ENCODE results near the gene FGF6.

DNA sequence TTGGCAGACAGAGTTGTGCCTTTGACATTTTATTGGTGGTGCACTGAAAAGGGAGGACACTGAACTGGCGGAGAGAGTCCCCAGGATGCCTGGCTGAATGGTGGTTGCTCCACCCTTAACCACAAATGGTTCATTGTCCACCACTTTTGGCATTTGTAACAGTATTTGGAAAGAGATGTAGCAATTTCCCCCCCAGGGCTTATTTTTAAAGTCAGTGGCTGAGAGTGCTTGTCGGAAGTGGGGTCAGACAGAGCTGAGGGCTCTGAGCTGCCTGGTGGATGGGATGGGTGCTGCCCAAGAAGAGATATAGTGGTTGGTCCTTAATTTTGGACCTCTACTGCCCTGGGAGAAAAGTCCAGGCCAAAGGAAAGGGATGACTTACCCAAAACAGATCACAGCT, 31.5 kb upstream of the FGF6 start:
- TF ChIP-seq, protein P1, sequence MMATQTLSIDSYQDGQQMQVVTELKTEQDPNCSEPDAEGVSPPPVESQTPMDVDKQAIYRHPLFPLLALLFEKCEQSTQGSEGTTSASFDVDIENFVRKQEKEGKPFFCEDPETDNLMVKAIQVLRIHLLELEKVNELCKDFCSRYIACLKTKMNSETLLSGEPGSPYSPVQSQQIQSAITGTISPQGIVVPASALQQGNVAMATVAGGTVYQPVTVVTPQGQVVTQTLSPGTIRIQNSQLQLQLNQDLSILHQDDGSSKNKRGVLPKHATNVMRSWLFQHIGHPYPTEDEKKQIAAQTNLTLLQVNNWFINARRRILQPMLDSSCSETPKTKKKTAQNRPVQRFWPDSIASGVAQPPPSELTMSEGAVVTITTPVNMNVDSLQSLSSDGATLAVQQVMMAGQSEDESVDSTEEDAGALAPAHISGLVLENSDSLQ (IDR thresholded peaks at IDR 0.05) = no peak
- TF ChIP-seq HDGF (IDR thresholded peaks at IDR 0.05; ENCODE audit: borderline replicate concordance) (no peak), SUZ12 (IDR thresholded peaks at IDR 0.05) (no peak), FOXM1 (IDR thresholded peaks at IDR 0.05; ENCODE audit: borderline replicate concordance) (no peak), BHLHE40 (IDR thresholded peaks at IDR 0.05; ENCODE audit: borderline replicate concordance) (no peak)
